Measurements from ENCODE around the gene ERC1. TPM values are rescaled to one million over a fixed set of nuclear protein-coding genes. Genes with fewer than 3 reads are reported as not detected.

Gene ERC1
- total and polyA plus RNA-seq, 3 experiments from 2014 or later, result 11.0 to 24.2 (median 22.6) TPM

DNA sequence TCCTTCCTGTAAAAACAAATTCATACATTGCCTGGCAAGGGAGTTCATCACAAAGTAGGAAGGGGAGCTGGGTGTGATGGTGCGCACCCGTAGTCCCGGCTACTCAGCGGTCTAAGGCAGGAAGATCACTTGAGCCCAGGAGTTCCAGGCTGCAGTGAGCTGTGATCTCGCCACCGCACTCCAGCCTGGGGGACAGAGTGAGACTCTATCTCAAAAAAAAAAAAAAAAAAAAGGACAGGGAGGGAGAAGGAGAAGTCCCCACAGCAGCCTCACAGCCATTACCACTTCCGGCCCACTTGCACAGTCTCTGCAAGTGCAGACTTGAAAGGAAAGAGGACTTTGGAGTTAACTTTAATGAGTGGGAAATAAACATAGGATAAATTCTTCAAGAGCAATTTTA lies 482.4 kb downstream of the ERC1 start:
- peak in 3 of 5 donors; percentile 12 to 37 (median 18) for DNase-seq
- H3K9me3 Mint-ChIP-seq, result no peaks in the 10 kb centered on the region
- Histone ChIP-seq H3K27ac (ENCODE audit: low read depth, low read length) (no peak overlapping the region), H3K4me3 (ENCODE audit: low read length) (no peak overlapping the region), H3K9me3 (ENCODE audit: low read length) (no peaks in the 10 kb centered on the region), H3K27me3 (ENCODE audit: insufficient read depth, low read length, poor library complexity, severe bottlenecking) (no peaks in the 10 kb centered on the region), H3K4me1 (ENCODE audit: insufficient read depth, low read length) (peaks cover 20% of the 10 kb centered on the region), H3K36me3 (ENCODE audit: insufficient read depth, low read length) (no peaks in the 10 kb centered on the region)
- CTCF ChIA-PET, result interaction anchor here (0.8 kb wide), 1 partner anchor 48 kb away, joined by 4 read pairs; no protein-coding TSS in a partner anchor
- no peaks in the 10 kb centered on the region for H3K36me3 Mint-ChIP-seq
- peak overlapping the region in 1 of 8 donors; percentile 55 for H3K27ac Mint-ChIP-seq
- peaks cover 0 to 1% of the 10 kb centered on the region in 2 donors for H3K27me3 Mint-ChIP-seq
- H3K4me3 Mint-ChIP-seq, result no peak overlapping the region
- POLR2A ChIA-PET, result no interaction called here
- peaks cover 0 to 10% (median 6%) of the 10 kb centered on the region in 3 donors for H3K4me1 Mint-ChIP-seq

GRCh38 chr12:1474041-1474573 lies 483.1 kb downstream of the ERC1 start:
- ChIA-PET POLR2A (no interaction called here), CTCF (no interaction called here)
- no peaks in the 10 kb centered on the region for H3K9me3 Mint-ChIP-seq
- no peak overlapping the region for H3K27ac Mint-ChIP-seq
- Histone ChIP-seq H3K27ac (ENCODE audit: low read depth, low read length) (no peak overlapping the region), H3K9me3 (ENCODE audit: low read length) (no peaks in the 10 kb centered on the region), H3K27me3 (ENCODE audit: insufficient read depth, low read length, poor library complexity, severe bottlenecking) (no peaks in the 10 kb centered on the region), H3K4me3 (ENCODE audit: low read length) (no peak overlapping the region), H3K36me3 (ENCODE audit: insufficient read depth, low read length) (no peaks in the 10 kb centered on the region), H3K4me1 (ENCODE audit: insufficient read depth, low read length) (peaks cover 20% of the 10 kb centered on the region)
- H3K36me3 Mint-ChIP-seq, result no peaks in the 10 kb centered on the region
- no peak overlapping the region for H3K4me3 Mint-ChIP-seq
- peaks cover 0 to 10% (median 6%) of the 10 kb centered on the region in 3 donors for H3K4me1 Mint-ChIP-seq
- peaks cover 0 to 1% of the 10 kb centered on the region in 2 donors for H3K27me3 Mint-ChIP-seq
- no peak for DNase-seq

GRCh38 chr12:1474574-1475153 lies 483.6 kb downstream of the ERC1 start:
- ChIA-PET POLR2A (no interaction called here), CTCF (no interaction called here)
- Mint-ChIP-seq H3K36me3 (no peaks in the 10 kb centered on the region), H3K9me3 (no peaks in the 10 kb centered on the region), H3K27ac (no peak overlapping the region), H3K27me3 (peaks cover 0 to 1% of the 10 kb centered on the region in 2 donors), H3K4me3 (no peak overlapping the region), H3K4me1 (peaks cover 0 to 10% (median 6%) of the 10 kb centered on the region in 3 donors)
- no peak overlapping the region for H3K27ac ChIP-seq (ENCODE audit: low read depth, low read length)
- H3K4me3 ChIP-seq (ENCODE audit: low read length), result no peak overlapping the region
- peaks cover 20% of the 10 kb centered on the region for H3K4me1 ChIP-seq (ENCODE audit: insufficient read depth, low read length)
- no peaks in the 10 kb centered on the region for H3K36me3 ChIP-seq (ENCODE audit: insufficient read depth, low read length)
- no peaks in the 10 kb centered on the region for H3K9me3 ChIP-seq (ENCODE audit: low read length)
- no peak for DNase-seq
- H3K27me3 ChIP-seq (ENCODE audit: insufficient read depth, low read length, poor library complexity, severe bottlenecking), result no peaks in the 10 kb centered on the region

DNA sequence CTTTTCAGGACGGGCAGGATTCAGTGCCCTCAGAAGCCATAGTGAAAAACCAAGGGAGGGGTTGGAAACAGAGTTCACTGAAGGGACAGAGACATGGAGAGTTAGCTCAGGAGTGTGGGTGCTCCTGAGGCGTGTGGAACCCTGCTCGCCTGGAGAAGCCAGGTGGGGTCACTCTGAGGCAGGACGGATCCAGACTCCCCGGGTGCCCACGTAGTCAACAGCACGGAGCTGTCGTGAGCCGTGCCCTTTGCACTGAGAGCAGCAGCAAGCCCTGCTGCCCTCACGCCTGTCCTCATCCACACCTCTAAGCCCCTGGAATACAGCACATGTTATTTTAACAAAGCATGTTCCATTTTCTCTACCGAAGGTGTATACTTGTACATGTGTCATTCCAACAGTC lies 488.6 kb downstream of the ERC1 start:
- Mint-ChIP-seq H3K4me3 (no peak overlapping the region), H3K4me1 (no peaks in the 10 kb centered on the region), H3K36me3 (peaks cover 0 to 4% (median 1%) of the 10 kb centered on the region in 3 donors), H3K9me3 (no peaks in the 10 kb centered on the region), H3K27ac (peak overlapping the region in 1 of 8 donors; percentile 8), H3K27me3 (no peaks in the 10 kb centered on the region)
- H3K9me3 ChIP-seq (ENCODE audit: low read length), result no peaks in the 10 kb centered on the region
- H3K27me3 ChIP-seq (ENCODE audit: insufficient read depth, low read length, poor library complexity, severe bottlenecking), result no peaks in the 10 kb centered on the region
- no peak for DNase-seq
- H3K4me1 ChIP-seq (ENCODE audit: insufficient read depth, low read length), result no peaks in the 10 kb centered on the region
- no peak overlapping the region for H3K4me3 ChIP-seq (ENCODE audit: low read length)
- no peak overlapping the region for H3K27ac ChIP-seq (ENCODE audit: low read depth, low read length)
- ChIA-PET CTCF (no interaction called here), POLR2A (no interaction called here)
- no peaks in the 10 kb centered on the region for H3K36me3 ChIP-seq (ENCODE audit: insufficient read depth, low read length)

DNA sequence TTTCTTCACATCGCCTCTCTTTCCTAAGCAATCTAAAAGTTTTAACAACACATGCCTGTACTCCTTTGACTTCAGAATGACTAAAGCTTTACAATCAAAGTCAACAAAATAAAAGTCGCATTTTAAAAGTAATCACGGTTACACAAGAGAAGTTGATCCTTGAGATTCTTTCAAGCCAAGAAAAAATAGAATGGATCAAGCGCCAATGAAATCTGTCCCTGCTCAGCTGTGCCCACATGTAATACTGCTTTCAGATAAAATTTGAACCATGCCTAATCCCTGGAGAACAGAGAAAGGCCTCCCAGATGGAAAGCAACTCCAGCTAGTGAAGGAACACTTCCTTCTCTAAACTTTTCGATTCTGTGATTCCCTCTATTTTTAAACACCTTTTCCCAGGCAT lies 490.3 kb downstream of the ERC1 start:
- H3K27me3 ChIP-seq (ENCODE audit: insufficient read depth, low read length, poor library complexity, severe bottlenecking), result no peaks in the 10 kb centered on the region
- no peak overlapping the region for H3K27ac ChIP-seq (ENCODE audit: low read depth, low read length)
- Mint-ChIP-seq H3K4me3 (no peak overlapping the region), H3K27ac (peak overlapping the region in 1 of 8 donors; percentile 85), H3K9me3 (no peaks in the 10 kb centered on the region), H3K27me3 (no peaks in the 10 kb centered on the region), H3K36me3 (peaks cover 0 to 4% (median 1%) of the 10 kb centered on the region in 3 donors), H3K4me1 (no peaks in the 10 kb centered on the region)
- ChIA-PET POLR2A (no interaction called here), CTCF (no interaction called here)
- no peaks in the 10 kb centered on the region for H3K36me3 ChIP-seq (ENCODE audit: insufficient read depth, low read length)
- no peak for DNase-seq
- H3K9me3 ChIP-seq (ENCODE audit: low read length), result no peaks in the 10 kb centered on the region
- H3K4me3 ChIP-seq (ENCODE audit: low read length), result no peak overlapping the region
- H3K4me1 ChIP-seq (ENCODE audit: insufficient read depth, low read length), result no peaks in the 10 kb centered on the region

GRCh38 chr12:1481906-1482305 lies 490.9 kb downstream of the ERC1 start:
- H3K36me3 ChIP-seq (ENCODE audit: insufficient read depth, low read length), result no peaks in the 10 kb centered on the region
- H3K4me1 ChIP-seq (ENCODE audit: insufficient read depth, low read length), result no peaks in the 10 kb centered on the region
- CTCF ChIA-PET, result no interaction called here

GRCh38 chr12:1488908-1489381 lies 497.9 kb downstream of the ERC1 start:
- peak in 2 of 5 donors; percentile 17 to 61 for DNase-seq
- Mint-ChIP-seq H3K4me3 (peak overlapping the region in 6 of 7 donors; percentile 2 to 61 (median 30)), H3K27ac (peak overlapping the region in 7 of 8 donors; percentile 9 to 95 (median 80)), H3K9me3 (no peaks in the 10 kb centered on the region), H3K27me3 (no peaks in the 10 kb centered on the region), H3K36me3 (peaks cover 12 to 33% (median 13%) of the 10 kb centered on the region in 3 donors), H3K4me1 (peaks cover 14 to 16% (median 15%) of the 10 kb centered on the region in 3 donors)
- Histone ChIP-seq H3K4me3 (ENCODE audit: low read length) (no peak overlapping the region), H3K9me3 (ENCODE audit: low read length) (no peaks in the 10 kb centered on the region), H3K4me1 (ENCODE audit: insufficient read depth, low read length) (peaks cover 25% of the 10 kb centered on the region), H3K27me3 (ENCODE audit: insufficient read depth, low read length, poor library complexity, severe bottlenecking) (no peaks in the 10 kb centered on the region), H3K36me3 (ENCODE audit: insufficient read depth, low read length) (no peaks in the 10 kb centered on the region), H3K27ac (ENCODE audit: low read depth, low read length) (no peak overlapping the region)
- ChIA-PET CTCF (interaction anchor here (1.2 kb wide), 1 partner anchor 8 kb away, joined by 3 read pairs; no protein-coding TSS in a partner anchor), POLR2A (interaction anchor here (0.5 kb wide), 1 partner anchor 52 kb away, joined by 3 read pairs; no protein-coding TSS in a partner anchor)

More at GRCh38 chr12:1481906-1482305, 490.9 kb downstream of the ERC1 start:
- H3K36me3 Mint-ChIP-seq, result peaks cover 0 to 4% (median 1%) of the 10 kb centered on the region in 3 donors
- H3K27ac ChIP-seq (ENCODE audit: low read depth, low read length), result no peak overlapping the region
- no peaks in the 10 kb centered on the region for H3K9me3 Mint-ChIP-seq
- no peaks in the 10 kb centered on the region for H3K27me3 Mint-ChIP-seq
- H3K27ac Mint-ChIP-seq, result peak overlapping the region in 2 of 8 donors; percentile 9 to 85
- DNase-seq, result no peak
- no peaks in the 10 kb centered on the region for H3K27me3 ChIP-seq (ENCODE audit: insufficient read depth, low read length, poor library complexity, severe bottlenecking)
- H3K4me1 Mint-ChIP-seq, result no peaks in the 10 kb centered on the region
- no peaks in the 10 kb centered on the region for H3K9me3 ChIP-seq (ENCODE audit: low read length)
- no peak overlapping the region for H3K4me3 ChIP-seq (ENCODE audit: low read length)
- POLR2A ChIA-PET, result no interaction called here
- no peak overlapping the region for H3K4me3 Mint-ChIP-seq

DNA sequence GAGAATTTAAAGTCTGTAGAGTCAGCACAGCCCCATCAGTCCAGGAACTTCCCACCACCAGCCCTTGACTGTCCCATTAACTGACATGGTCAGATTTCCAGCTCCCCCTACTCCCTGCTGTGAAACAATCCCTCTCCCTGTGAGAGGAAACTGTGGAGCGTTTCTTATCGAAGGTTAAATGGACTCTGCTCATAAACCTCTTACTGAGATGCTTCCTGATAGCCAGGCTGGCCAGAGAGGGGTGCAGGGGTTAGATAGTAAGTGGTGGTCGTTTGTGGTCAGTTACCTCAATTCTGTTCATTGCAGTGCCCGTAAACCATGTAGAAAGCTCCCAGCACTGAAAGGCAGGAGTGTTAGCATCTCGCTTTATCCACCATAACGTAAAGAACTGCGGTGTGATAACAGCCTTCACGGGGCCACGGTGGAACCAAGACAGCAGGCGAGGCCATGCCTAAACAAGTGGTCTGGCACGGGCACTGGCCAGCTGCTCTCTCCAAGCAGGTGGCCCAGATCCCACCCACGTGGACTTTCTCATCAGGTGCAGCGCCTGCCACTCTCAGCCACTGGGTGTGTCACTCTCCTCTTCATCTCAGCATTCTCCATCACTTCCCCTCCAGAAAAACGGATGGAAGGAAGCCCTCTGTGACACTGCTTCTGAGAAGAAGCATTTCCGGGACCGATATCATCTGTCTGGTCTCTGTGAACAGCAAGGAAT lies 501.1 kb downstream of the ERC1 start:
- Mint-ChIP-seq H3K4me1 (peaks cover 14 to 16% (median 15%) of the 10 kb centered on the region in 3 donors), H3K36me3 (peaks cover 12 to 33% (median 13%) of the 10 kb centered on the region in 3 donors), H3K27ac (peak overlapping the region in 1 of 8 donors; percentile 18), H3K27me3 (no peaks in the 10 kb centered on the region), H3K9me3 (no peaks in the 10 kb centered on the region), H3K4me3 (no peak overlapping the region)
- H3K4me1 ChIP-seq (ENCODE audit: insufficient read depth, low read length), result peaks cover 25% of the 10 kb centered on the region
- no peak for DNase-seq
- no peaks in the 10 kb centered on the region for H3K36me3 ChIP-seq (ENCODE audit: insufficient read depth, low read length)
- CTCF ChIA-PET, result no interaction called here
- no peak overlapping the region for H3K27ac ChIP-seq (ENCODE audit: low read depth, low read length)
- no peak overlapping the region for H3K4me3 ChIP-seq (ENCODE audit: low read length)
- POLR2A ChIA-PET, result no interaction called here
- no peaks in the 10 kb centered on the region for H3K9me3 ChIP-seq (ENCODE audit: low read length)
- H3K27me3 ChIP-seq (ENCODE audit: insufficient read depth, low read length, poor library complexity, severe bottlenecking), result no peaks in the 10 kb centered on the region

Data from CD8-positive, alpha-beta memory T cell (primary cell).